GM20431 (cell line): Measurements from ENCODE around the gene NAT10.

Source experiments
- in situ Hi-C: fragments of 300-500 bp; cut with MseI, MboI; formaldehyde crosslinking; loops from one replicate; pipeline ENCODE4 v1.15.0; 2020; ENCODE audit warnings: low sequenced_read_pairs; ENCODE audit not compliant: unreplicated experiment

The NAT10 gene

DNA sequence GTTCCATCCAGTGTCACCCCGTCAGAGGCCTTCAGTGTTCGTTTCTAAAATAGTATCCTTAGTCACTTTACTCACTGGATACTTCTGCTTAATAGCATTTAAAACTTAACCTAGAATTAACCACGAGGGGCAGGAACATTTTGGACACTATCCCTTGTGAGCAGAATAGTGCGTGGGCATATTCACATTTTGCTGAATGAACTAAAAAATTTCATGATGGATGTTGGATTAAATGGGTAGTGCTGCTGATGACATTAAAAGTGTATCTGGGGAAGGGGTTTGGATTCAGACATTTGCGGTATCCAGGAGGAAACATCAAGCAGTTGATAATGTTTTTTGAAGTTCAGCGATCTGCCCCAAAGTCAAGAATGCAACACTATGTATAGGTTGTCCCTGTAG, 750 bp upstream of the NAT10 start:
- in situ Hi-C loops: no loop called here

DNA sequence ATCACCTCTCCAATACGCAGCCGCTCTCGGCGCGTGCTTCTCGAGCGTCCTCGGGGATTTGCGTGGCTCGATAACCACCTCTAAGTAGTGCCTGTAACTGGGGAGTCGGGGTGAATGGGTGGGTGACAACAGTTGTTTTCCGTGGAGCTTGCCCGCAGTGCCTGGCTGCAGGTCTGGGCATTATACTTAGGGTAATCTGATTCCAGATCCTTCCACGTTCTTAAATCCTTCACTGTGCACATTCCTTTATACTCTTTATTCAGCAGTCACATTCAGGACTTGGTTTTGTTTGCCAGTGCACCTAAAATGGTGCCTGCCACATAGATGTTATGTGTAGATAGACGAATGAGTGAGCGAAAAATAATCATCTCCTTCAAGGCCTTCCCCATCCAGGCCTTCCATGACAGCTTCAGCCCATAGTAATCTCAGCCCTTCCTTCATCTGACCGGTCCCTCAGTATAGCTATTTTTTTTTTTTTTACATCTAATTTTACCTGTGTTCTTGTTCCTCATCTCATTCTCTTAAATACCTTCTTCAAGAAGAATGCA, 602 bp downstream of the NAT10 start:
- in situ Hi-C loops: no loop called here

DNA sequence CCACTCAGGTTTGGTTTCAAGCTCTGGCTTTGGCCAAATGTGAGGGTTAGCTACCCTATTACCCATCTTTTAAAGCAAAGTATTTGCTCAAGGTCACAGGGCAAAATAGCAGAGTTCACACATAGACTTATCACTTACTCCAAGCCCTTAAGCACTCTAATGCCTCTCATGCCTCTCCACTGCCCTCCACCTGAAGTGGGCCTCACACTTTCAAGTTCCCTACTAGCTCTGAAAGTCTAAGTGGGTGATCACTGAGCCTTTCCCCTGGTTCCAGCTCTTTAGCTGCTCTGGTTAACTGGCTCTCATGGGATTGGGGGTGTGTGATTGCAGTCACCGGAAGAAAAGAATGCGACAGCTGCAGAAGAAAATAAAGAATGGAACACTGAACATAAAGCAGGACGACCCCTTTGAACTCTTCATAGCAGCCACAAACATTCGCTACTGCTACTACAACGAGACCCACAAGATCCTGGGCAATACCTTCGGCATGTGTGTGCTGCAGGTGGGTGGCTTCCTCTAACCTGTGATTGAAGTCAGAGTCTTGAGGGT, 6.4 kb downstream of the NAT10 start:
- in situ Hi-C loops: no loop called here

DNA sequence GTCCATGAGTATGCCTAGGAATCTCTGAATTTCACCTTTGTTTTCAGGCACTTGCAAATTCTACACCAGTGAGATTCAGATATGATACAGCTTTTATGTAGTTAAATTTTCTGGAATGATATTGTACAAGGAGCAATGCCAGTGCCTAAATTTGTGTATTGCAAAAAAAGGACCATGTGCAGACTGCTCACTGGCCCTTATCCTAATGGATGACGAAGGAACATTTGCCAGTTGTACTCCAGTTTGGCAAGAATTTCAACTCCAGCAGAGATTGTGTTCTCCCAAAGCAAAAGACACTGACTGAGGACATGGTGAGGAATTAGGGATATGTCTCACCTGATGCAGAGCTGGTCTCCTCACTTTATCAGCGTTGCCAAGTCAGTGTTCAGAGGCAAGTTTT, 8.6 kb downstream of the NAT10 start:
- in situ Hi-C loops: no loop called here

DNA sequence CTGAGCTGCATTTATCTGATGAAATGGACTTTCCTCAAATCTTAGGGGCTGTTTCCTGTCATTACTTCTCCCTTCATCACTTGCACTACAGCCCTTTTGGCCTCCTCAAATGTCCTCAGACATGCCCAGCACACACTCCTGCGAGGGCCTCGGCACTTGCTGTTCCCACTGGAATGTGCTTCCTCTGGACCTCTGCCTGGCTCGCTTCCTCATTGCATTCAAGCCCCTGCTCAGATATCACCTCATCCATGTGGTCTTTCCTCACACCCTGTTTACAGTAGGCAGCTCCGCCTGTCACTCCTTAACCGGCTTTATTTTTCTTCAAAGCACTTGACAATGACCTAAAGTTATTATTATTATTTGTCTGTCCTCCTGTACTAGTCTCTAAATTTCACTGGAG, 9.0 kb downstream of the NAT10 start:
- in situ Hi-C loops: no loop called here

DNA sequence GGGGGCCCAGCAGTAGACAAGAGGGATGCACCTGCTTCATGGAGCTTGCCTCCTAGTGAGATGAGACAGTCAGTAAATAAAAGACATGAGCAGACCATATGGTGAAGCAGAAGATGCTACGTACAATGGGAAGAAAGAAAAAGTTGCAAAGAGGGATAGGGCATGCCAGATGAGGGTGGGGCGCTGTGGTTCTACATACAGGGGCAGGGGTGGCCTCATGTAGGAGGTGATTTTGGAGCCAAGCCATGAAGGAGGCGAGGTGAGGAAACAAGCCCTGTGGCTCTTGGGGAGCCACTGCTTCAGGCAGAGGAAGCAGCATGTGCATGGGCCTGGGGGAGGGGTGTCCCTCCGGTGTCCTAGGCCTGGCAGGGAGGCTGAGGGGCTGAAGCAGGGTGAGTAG, 15.2 kb downstream of the NAT10 start:
- in situ Hi-C loops: no loop called here

DNA sequence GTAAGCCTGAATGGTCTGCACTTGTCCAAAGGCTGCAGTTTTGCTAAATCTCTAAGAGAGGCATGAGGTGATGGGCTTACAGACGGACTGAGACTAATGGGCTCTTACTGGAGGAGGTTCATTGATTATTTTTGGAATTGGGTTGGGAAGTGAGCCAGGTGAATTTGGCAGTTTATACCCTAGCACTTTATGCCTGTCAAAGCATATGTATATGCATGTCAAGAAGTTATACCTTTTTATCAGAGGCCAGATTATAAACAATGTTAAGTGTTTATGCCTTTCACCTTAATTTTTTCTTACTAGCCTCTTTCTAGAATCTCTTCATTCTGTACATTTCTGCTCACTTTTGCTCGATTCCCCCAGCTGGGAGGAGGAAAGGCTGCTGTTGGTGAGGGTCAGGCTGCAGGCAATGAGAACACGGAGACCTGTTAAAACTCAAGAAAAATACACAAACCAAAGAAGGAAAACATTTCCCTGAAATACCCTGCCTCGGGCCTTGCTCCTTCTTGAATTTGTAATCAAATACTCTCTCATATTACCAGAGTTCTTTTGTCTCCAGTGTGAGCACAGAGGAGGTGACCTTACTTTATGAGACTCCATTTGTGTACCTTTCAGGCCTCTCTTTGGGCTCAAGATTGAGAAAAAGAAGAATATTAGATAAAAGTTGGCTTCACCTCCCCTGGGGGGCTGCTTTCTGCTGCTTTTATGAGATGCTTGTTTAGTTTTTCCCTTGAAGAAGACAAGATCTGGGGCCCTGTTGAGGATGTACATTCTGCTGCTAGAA, 19.6 kb downstream of the NAT10 start:
- in situ Hi-C loops: no loop called here

DNA sequence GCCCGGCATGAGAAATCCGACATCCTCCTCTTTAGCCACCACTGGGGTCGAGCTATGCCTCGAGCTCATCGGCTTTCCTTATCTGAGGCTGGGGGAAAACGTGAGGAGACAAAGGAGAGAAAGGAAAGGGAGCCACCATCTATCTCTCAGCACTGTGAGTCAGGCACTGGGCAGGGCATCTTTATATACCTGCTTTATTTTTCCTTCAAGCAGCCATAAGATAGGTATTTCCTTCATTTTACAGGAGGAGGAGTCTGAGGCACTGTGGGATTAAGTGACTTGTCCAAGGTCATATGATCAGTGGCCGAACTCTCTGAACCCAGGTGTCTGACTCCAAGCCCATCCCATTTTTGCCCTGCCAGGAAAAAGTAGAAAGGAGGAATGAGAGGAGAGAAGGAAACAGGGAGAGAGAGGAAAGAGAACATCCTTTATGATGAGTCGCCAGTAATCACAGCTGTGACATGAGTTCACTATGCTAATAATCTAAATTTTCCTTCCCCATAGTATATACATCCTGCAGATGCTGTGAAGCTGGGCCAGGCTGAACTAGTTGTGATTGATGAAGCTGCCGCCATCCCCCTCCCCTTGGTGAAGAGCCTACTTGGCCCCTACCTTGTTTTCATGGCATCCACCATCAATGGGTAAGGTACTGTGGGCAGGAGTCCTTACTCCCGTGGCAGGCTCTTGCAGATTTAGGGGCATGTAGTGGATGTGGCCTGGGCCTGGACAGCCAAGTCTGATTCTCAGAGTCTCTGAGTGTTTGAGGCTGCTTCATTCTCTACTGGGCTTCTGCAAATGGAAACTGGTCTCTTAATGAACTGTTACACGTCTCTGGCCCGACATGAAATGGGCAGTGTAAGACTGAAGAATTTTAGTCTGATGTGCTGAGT, 21.8 kb downstream of the NAT10 start:
- in situ Hi-C loops: no loop called here

DNA sequence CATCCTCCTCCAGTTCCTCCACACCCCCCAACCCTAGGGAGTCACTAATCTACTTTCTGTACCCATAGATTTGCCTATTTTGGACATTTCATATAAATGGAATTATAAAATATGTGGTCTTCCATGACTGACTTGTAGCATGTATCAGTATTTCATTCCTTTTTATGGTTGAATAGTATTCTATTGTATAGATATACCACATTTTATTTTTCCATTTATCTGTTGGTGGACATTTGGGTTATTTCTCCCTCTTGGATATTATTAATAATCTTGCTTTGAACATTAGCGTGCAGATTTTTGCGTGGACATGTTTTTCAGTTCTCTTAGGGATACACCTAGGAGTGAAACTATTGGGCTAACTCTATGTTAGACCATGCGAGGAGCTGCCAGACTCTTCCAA, 23.4 kb downstream of the NAT10 start:
- in situ Hi-C loops: no loop called here

DNA sequence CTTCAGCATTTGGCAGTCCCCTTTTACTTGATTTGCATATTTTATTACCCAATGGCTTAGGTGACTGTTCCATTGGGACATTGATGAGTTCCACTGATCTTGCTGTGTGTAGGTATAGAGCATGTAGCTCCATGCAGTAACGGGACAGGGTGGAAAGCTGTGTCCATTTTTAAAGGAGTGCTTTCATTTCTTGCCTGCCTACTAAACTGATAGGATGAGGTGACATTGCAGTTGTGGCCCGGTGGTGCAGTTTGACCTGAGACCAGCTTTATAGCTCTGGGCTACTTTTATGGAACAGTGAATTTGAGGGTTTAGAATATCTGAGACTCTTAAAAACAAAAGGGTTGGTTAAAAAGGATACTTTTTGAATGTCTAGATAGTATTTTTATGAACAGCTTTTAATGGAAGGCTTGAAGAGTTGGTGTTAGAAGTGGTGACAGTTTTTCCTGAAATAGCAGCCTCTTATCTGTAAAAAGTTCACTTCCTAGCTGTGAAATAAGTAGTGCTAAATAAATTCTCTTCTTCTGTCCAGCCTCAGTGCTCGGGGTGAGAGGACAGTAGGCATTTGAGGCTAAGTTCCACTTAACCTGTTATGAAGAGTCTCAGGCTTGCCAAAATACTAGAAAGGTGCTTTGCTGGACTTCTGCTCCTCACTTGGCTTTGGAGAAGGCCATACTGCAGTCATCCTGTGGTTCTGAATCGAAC, 27.0 kb downstream of the NAT10 start:
- in situ Hi-C loops: no loop called here

DNA sequence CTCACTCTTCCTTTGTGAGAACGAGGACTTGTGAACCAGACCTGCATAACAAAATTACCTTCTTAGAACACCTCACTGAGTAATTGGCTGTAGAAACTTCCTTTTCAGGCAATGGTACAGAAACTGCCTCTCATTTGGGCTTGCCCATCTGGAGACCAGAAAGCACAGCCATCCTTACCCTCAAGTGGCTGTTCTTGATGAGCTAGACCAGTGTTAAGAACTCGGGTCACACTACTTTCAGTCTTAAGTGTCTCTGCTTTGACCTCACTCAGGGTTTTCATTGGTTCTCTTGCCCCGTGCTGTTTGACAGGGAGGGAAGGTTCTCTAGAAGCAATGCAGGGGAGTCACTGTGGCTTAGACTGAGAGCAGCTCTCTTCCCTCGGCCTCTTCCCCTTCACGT, 29.3 kb downstream of the NAT10 start:
- in situ Hi-C loops: no loop called here

DNA sequence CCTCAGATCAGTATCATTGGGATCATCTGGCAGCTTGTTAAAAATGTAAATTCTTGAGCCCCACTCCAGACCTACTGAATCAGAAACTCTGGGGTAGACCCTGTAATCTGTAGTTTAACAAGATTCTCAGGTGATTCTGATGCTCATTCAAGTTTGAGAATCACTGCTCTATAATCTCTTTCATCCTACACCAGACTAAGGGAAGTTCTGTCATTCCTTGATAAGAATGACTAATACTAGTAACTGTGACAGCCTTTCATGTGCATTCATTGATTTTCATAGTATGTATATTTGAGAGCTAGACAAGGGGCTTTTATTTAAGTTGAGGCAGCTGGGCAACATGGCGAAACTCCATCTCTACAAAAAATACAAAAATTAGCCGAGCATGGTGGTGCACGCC, 30.0 kb downstream of the NAT10 start:
- in situ Hi-C loops: no loop called here

DNA sequence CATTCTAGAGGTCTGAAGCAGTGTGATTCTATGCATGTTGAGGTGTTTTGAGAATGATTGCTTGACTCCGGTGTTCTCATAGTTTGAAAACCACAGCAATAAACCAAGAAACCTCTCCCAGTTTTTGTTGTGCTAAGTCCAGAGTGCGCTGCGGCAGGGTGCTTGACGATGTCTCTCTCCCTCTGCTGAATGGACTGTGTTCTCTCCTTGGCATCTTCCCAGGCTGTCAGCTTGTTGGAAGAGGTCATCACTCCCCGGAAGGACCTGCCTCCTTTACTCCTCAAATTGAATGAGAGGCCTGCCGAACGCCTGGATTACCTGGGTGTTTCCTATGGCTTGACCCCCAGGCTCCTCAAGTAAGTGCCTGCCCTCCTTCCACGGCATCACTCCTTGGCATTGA, 31.0 kb downstream of the NAT10 start:
- in situ Hi-C loops: no loop called here

DNA sequence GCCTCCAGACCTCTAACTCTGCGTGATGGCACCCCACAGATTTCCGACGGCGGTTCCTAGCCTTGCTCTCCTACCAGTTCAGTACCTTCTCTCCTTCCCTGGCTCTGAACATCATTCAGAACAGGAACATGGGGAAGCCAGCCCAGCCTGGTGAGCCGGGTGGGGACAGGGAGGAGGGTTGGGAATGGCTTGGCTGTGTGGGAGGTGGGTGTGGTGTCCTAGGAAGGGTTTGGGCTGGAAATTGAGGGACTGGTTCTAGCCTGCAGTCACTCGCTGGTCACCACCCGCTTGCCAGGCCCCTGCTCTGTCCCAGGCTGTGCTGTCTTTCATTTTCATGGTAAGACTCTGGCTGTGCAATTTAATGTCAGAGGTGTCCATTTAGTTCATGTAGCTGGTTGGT, 33.9 kb downstream of the NAT10 start:
- in situ Hi-C loops: no loop called here

DNA sequence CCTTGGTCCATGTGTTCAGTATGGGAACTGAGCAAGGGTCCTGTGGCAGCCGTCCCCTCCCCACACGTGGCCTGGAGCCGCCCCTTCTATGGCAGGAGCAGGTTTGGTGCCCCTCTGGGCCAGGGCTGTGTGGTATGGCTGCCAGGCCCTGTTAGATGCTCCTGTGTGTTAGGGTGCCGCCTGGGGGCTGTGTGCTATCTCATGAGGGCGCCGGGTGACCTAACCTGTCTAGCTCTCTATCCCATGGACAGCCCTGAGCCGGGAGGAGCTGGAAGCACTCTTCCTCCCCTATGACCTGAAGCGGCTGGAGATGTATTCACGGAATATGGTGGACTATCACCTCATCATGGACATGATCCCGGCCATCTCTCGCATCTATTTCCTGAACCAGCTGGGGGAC, 34.7 kb downstream of the NAT10 start:
- in situ Hi-C loops: no loop called here

DNA sequence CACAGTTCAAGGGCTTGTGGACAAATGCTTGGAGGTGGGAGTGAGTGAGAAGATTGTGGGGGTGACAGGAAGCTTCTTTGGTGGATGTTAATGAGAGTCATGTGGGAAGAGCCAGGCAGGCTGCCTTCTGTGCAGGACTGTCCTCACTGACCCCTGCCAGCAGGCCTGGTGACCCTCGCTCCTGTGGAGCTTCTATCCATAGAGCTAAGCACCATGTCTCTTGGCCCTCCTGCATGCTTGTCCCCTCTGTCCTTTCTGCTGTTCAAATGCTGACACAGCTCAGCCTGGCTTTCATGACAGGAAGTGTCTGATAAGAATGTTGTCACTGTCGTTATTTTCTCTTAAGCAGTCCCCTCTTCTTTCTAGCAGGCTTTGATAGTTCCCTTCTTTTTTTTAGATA, 37.6 kb downstream of the NAT10 start:
- in situ Hi-C loops: no loop called here

DNA sequence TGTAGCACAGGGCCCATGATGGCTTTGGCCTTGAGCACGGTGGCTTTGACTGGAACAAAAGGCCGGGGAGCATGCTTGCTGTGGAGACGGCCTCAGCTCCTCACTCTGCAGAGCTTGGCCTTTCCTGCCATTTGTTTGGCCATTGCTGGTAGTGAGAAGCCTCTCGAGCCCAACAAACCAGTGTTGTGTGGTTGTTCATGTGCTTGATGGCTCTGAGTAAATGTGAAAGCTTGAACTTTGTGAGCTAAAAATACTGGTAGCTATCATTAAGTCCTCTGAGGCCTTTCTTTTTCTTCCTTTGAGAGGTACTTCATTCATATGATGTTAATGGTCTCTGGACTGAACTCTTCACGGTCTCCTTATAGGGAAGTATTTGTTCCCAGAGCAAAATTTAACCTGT, 39.6 kb downstream of the NAT10 start:
- in situ Hi-C loops: no loop called here

DNA sequence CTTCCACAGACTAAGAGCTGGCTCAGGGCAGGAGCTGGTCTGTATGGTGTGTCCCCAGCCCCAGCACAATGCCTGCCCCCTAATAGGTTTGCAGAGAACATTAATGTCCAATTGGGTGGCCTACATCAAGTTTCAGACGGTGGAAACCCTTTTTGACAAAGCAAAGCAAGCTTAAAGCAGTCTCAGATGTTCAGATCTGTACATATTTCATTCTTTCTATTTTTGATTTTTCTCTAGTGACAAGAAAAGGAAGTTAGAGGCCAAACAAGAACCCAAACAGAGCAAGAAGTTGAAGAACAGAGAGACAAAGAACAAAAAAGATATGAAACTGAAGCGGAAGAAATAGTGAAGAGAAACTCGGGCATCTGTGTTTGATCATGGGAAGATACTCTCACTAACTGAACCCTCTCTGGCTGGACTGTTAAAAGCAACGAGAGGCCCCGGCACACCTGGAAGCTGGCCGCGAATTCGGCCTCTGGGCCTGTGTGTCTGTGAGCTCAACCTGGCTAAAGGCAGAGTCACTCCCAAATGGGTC, 40.5 kb downstream of the NAT10 start:
- in situ Hi-C loops: no loop called here

DNA sequence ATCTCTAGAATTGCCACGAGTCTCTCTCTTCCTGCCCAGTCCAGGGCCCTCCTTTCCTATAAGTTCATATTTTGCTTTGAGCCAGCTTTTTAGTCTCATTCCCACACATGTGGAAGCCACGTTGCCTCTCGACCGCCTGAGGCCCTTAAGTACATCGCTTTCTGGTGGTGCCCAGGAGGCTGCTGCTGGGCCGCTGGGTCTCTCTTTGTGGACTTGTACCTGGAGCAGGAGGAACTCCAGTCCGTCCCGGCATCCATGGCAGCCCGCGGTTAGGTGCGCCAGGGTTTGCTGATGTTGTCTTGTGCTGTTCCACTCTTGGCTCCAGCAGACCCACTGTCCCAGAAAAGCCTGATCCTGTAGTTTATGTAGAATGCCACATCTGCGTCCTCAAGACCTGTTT, 41.0 kb downstream of the NAT10 start:
- in situ Hi-C loops: no loop called here

DNA sequence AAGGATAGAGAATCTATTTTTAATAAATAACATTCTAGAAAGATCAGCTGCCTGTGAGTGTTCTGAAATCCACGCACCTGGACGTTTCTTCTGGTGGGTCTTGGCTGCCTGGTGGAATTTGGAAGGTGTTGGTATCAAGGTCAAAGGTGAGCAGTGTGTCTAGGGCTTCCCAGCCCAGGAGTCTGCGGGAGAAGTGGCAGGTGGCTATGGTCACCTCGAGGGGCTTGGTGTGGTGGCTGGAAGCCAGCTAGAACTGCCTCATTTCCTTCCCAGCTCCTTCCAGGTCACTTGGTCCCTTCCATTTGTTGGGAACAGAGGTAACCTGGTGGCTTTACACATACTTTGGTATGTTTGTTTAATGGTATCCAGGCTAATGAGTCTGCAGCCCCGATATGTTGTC, 41.4 kb downstream of the NAT10 start:
- in situ Hi-C loops: no loop called here
